MM.1S (cell line): Measurements from ENCODE around the gene RARA.

Experiments
- EZH2phosphoT487 ChIP-seq: fragments of 300-600 bp; sonication (generic); IDR thresholded peaks from 2 replicates; pipeline ENCODE4 v1.6.1; 2018; ENCODE audit warnings: antibody characterized with exemption, low read length
- TF ChIP-seq, protein P1 (sequence below): fragments of 300-600 bp; sonication (generic); IDR thresholded peaks from 2 replicates; pipeline ENCODE4 v1.5.1; 2016; ENCODE audit warnings: antibody characterized with exemption, low read length, mixed read lengths

DNA sequence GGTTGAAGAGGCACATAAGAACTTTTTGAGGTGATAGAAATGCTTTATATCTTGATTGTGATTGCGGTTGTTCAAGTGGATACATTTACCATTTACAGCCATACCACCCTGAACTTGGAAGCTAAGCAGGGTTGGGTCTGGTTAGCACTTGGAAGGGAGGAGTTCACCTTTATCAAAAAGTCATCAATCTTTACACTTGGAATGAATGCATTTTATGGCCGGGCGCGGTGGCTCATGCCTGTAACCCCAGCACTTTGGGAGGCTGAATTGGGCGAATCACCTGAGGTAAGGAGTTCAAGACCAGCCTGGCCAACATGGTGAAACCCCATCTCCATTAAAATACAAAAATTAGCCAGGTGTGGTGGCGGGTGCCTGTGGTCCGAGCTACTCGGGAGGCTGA lies 65.0 kb downstream of the RARA start:
- TF ChIP-seq, protein P1, sequence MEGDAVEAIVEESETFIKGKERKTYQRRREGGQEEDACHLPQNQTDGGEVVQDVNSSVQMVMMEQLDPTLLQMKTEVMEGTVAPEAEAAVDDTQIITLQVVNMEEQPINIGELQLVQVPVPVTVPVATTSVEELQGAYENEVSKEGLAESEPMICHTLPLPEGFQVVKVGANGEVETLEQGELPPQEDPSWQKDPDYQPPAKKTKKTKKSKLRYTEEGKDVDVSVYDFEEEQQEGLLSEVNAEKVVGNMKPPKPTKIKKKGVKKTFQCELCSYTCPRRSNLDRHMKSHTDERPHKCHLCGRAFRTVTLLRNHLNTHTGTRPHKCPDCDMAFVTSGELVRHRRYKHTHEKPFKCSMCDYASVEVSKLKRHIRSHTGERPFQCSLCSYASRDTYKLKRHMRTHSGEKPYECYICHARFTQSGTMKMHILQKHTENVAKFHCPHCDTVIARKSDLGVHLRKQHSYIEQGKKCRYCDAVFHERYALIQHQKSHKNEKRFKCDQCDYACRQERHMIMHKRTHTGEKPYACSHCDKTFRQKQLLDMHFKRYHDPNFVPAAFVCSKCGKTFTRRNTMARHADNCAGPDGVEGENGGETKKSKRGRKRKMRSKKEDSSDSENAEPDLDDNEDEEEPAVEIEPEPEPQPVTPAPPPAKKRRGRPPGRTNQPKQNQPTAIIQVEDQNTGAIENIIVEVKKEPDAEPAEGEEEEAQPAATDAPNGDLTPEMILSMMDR = no peak
- no peak for TF ChIP-seq EZH2phosphoT487
